Hepatocyte (in vitro differentiated cells): Measurements from ENCODE around the gene SLC13A3. TPM values are rescaled to one million over a fixed set of nuclear protein-coding genes. Genes with fewer than 3 reads are reported as not detected.

Experiments used
- DNase-seq: peaks from one replicate; pipeline ENCODE4 v3.0.0-alpha.2; 2016; ENCODE audit warnings: low spot score
- H2AFZ ChIP-seq: fragments of 200-600 bp; sonication (generic); 2 replicates; pipeline ENCODE4 v1.6.0; 2016; ENCODE audit warnings: antibody characterized with exemption, mild to moderate bottlenecking
- H3K27ac ChIP-seq: fragments of 200-600 bp; sonication (generic); 2 replicates; pipeline ENCODE4 v1.5.1; 2016; ENCODE audit warnings: mild to moderate bottlenecking
- H3K27me3 ChIP-seq: fragments of 200-600 bp; sonication (generic); 2 replicates; pipeline ENCODE4 v1.6.1; 2016
- H3K36me3 ChIP-seq: fragments of 200-600 bp; sonication (generic); replicated peaks from 2 replicates; pipeline ENCODE4 v1.5.1; 2016; ENCODE audit warnings: low read depth; ENCODE audit not compliant: insufficient read depth
- H3K4me1 ChIP-seq: fragments of 200-600 bp; sonication (generic); 2 replicates; pipeline ENCODE4 v1.5.1; 2016; ENCODE audit warnings: mild to moderate bottlenecking, moderate library complexity; ENCODE audit not compliant: insufficient read depth
- H3K4me2 ChIP-seq: fragments of 200-600 bp; sonication (generic); 2 replicates; pipeline ENCODE4 v1.6.0; 2016
- H3K4me3 ChIP-seq: fragments of 200-600 bp; sonication (generic); 2 replicates; pipeline ENCODE4 v1.5.1; 2016; ENCODE audit warnings: mild to moderate bottlenecking
- H3K79me2 ChIP-seq: fragments of 200-600 bp; sonication (generic); 2 replicates; pipeline ENCODE4 v1.6.0; 2017; ENCODE audit warnings: mild to moderate bottlenecking
- H3K9me2 ChIP-seq: fragments of 200-600 bp; sonication (generic); replicated peaks from 2 replicates; pipeline ENCODE4 v1.6.0; 2017; ENCODE audit warnings: mild to moderate bottlenecking; ENCODE audit not compliant: insufficient read depth
- H3K9me3 ChIP-seq: fragments of 200-600 bp; sonication (generic); 2 replicates; pipeline ENCODE4 v1.5.1; 2016; ENCODE audit warnings: low read depth, mild to moderate bottlenecking
- H4K20me1 ChIP-seq: fragments of 200-600 bp; sonication (generic); 2 replicates; pipeline ENCODE4 v1.6.0; 2016; ENCODE audit warnings: mild to moderate bottlenecking; ENCODE audit not compliant: insufficient read depth, poor library complexity, severe bottlenecking
- EZH2 ChIP-seq: fragments of 200-600 bp; sonication (generic); IDR thresholded peaks from 2 replicates; pipeline ENCODE4 v1.6.1; 2016; ENCODE audit warnings: antibody characterized with exemption, mild to moderate bottlenecking, borderline replicate concordance
- EZH2phosphoT487 ChIP-seq: fragments of 200-600 bp; sonication (generic); IDR thresholded peaks from one replicate; pipeline ENCODE4 v1.6.1; 2018; ENCODE audit warnings: antibody characterized with exemption, mild to moderate bottlenecking, low read depth, moderate library complexity; ENCODE audit not compliant: unreplicated experiment, severe bottlenecking
- WGBS: methylation state at CpG from one replicate; pipeline ENCODE4 v1.1.6; 2016; ENCODE audit warnings: low lambda C conversion rate; ENCODE audit errors: missing lambda C conversion rate; 5-methylcytosine and 5-hydroxymethylcytosine counted together
- polyA plus RNA-seq: library from polyadenylated mRNA; unstranded; fragments of >200 nt; fragmentation: Nextera tagmentation; extraction: Ambion mirVana; gene quantifications from 2 replicates; pipeline ENCODE4 v1.2.1, GENCODE V29; 2016
- total RNA-seq: library from RNA; depleted of rRNA; stranded (reverse); fragments of >200 nt; gene quantifications from 2 replicates; pipeline ENCODE4 v1.2.3, GENCODE V29; 2014
- TF ChIP-seq, protein P1 (sequence below): fragments of 200-600 bp; sonication (generic); IDR thresholded peaks from 2 replicates; pipeline ENCODE4 v1.5.1; 2016; ENCODE audit warnings: antibody characterized with exemption, mild to moderate bottlenecking; ENCODE audit not compliant: poor library complexity

SLC13A3 gene
- total and polyA plus RNA-seq, 2 experiments from 2014 or later, result 1.8 to 9.4 TPM

DNA sequence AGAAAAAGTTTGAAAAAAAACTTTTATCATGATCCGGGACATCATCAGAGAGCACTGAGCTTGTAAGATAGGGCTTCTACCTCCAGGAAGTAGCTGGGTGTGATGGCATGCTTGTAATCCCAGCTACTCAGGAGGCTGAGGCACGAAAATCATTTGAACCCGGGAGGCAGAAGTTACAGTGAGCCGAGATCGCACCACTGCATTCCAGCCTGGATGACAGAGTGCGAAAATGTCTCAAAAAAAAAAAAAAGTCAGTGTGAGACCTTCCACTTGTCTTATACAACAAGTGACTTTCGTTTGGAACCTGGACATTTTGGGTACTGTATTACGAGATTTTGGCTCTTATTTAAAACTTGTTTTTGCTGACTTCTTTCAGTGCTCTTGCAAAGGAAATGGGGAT lies 5.9 kb upstream of the SLC13A3 start:
- peaks cover 1% of the 10 kb centered on the region for H3K27me3 ChIP-seq
- no peaks in the 10 kb centered on the region for H4K20me1 ChIP-seq
- H3K4me3 ChIP-seq, result no peak overlapping the region
- no peaks in the 10 kb centered on the region for H3K4me1 ChIP-seq
- DNase-seq, result no peak
- H3K4me2 ChIP-seq, result no peak overlapping the region
- H2AFZ ChIP-seq, result no peak overlapping the region
- whole genome bisulfite sequencing, result 90% methylated on average over 8 of the region's 8 CpGs
- no peaks in the 10 kb centered on the region for H3K79me2 ChIP-seq
- H3K36me3 ChIP-seq, result no peaks in the 10 kb centered on the region
- no peaks in the 10 kb centered on the region for H3K9me3 ChIP-seq
- no peak for TF ChIP-seq EZH2
- TF ChIP-seq EZH2phosphoT487, result no peak
- no peak overlapping the region for H3K27ac ChIP-seq
- H3K9me2 ChIP-seq, result no peaks in the 10 kb centered on the region

DNA sequence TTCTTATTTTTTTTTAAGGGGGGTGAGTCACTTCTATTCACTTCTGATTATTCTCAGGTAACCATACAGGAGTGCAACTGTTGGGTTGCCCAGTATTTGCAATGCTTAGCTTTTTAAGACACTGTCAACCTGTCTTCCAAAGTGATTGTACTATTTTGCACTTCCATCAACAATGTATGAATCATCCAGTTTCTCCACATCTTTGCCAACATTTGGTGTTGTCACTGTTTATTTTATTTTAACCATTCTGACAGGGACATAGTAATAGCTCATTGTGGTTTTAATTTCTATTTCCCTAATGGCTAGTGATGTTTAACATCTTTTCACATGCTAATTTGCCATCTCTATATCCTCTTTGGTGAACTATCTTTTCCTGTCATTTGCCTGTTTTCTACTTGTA lies 1.4 kb upstream of the SLC13A3 start:
- no peak for DNase-seq
- H3K4me2 ChIP-seq, result no peak overlapping the region

DNA sequence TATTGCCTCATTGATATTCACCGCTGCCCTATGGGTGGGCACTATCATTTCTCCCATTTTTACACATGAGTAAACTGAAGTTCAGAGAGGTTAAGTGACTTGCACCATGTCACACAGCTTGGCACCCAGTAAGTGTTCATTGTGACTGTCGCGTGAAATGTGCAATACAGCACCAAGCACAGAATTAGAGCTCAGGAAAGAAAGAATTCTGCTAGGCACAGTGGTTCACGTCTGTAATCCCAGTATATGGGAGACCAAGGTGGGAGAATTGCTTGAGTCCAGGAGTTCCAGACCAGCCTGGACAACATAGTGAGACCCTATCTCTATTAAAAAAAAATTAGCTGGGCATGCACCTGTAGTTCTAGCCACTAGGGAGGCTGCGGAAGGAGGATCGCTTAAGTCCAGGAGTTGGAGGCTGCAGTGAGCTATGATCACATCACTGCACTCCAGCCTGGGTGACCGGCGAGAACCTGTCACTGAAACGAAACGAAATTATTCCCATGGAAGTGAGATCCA lies 626 bp downstream of the SLC13A3 start:
- H3K9me3 ChIP-seq, result no peaks in the 10 kb centered on the region
- H3K36me3 ChIP-seq, result no peaks in the 10 kb centered on the region
- H3K9me2 ChIP-seq, result no peaks in the 10 kb centered on the region
- H2AFZ ChIP-seq, result no peak overlapping the region
- H3K4me2 ChIP-seq, result peak overlapping the region; percentile 91
- WGBS, result 87% methylated on average over 10 of the region's 10 CpGs
- H3K4me1 ChIP-seq, result peaks cover 3% of the 10 kb centered on the region
- peaks cover 21% of the 10 kb centered on the region for H3K27me3 ChIP-seq
- H3K79me2 ChIP-seq, result no peaks in the 10 kb centered on the region
- no peak overlapping the region for H3K4me3 ChIP-seq
- H4K20me1 ChIP-seq, result no peaks in the 10 kb centered on the region
- TF ChIP-seq EZH2, result no peak
- TF ChIP-seq, protein P1, sequence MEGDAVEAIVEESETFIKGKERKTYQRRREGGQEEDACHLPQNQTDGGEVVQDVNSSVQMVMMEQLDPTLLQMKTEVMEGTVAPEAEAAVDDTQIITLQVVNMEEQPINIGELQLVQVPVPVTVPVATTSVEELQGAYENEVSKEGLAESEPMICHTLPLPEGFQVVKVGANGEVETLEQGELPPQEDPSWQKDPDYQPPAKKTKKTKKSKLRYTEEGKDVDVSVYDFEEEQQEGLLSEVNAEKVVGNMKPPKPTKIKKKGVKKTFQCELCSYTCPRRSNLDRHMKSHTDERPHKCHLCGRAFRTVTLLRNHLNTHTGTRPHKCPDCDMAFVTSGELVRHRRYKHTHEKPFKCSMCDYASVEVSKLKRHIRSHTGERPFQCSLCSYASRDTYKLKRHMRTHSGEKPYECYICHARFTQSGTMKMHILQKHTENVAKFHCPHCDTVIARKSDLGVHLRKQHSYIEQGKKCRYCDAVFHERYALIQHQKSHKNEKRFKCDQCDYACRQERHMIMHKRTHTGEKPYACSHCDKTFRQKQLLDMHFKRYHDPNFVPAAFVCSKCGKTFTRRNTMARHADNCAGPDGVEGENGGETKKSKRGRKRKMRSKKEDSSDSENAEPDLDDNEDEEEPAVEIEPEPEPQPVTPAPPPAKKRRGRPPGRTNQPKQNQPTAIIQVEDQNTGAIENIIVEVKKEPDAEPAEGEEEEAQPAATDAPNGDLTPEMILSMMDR, result no peak
- no peak for TF ChIP-seq EZH2phosphoT487
- DNase-seq, result no peak
- H3K27ac ChIP-seq, result no peak overlapping the region

More for the DNA sequence above, 1.4 kb upstream of the SLC13A3 start:
- TF ChIP-seq EZH2phosphoT487 (no peak), EZH2 (no peak)
- TF ChIP-seq, protein P1, result no peak
- H3K27ac ChIP-seq, result no peak overlapping the region
- H3K79me2 ChIP-seq, result no peaks in the 10 kb centered on the region
- peaks cover 21% of the 10 kb centered on the region for H3K27me3 ChIP-seq
- no peaks in the 10 kb centered on the region for H3K9me3 ChIP-seq
- no peaks in the 10 kb centered on the region for H3K36me3 ChIP-seq
- H3K4me3 ChIP-seq, result no peak overlapping the region
- H3K9me2 ChIP-seq, result no peaks in the 10 kb centered on the region
- no peaks in the 10 kb centered on the region for H4K20me1 ChIP-seq
- H3K4me1 ChIP-seq, result peaks cover 3% of the 10 kb centered on the region
- no peak overlapping the region for H2AFZ ChIP-seq

DNA sequence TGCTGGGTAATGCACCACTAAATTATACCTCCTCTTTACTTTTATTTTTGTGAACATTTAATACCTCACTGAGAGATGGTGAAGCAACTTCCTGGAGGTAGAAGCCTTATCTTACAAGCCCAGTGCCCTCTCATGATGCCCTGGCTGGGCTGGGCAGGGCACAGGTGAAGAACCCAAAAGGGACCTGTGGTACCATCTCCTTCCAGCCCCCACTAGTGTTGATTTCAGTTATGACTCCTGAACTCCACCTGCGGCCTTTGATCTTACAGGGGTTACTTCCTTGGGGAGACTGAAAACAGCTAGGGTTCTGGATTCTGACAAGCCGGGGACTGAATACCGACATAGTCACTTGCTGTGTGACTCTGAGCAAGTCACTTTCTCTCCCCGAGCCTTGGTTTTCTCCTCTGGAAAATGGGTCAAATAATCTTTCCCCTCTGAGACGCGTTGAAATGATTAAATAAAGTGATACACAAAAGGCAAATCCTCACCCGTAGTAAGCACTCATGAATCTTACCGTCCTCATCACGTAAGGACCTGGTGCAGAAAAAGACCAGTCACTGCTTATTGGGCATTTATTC lies 1.2 kb downstream of the SLC13A3 start:
- H3K27me3 ChIP-seq, result peaks cover 21% of the 10 kb centered on the region
- DNase-seq, result no peak

More for the DNA sequence above, 1.2 kb downstream of the SLC13A3 start:
- no peaks in the 10 kb centered on the region for H3K9me3 ChIP-seq
- H3K36me3 ChIP-seq, result no peaks in the 10 kb centered on the region
- WGBS, result 91% methylated on average over 9 of the region's 9 CpGs
- no peaks in the 10 kb centered on the region for H3K9me2 ChIP-seq
- H3K79me2 ChIP-seq, result no peaks in the 10 kb centered on the region
- no peak overlapping the region for H3K27ac ChIP-seq
- no peak overlapping the region for H2AFZ ChIP-seq
- H3K4me3 ChIP-seq, result no peak overlapping the region
- H3K4me1 ChIP-seq, result peaks cover 3% of the 10 kb centered on the region
- H3K4me2 ChIP-seq, result no peak overlapping the region
- H4K20me1 ChIP-seq, result no peaks in the 10 kb centered on the region
- no peak for TF ChIP-seq EZH2
- no peak for TF ChIP-seq EZH2phosphoT487
- TF ChIP-seq, protein P1, result no peak
